Ovary (tissue), 9 donors: Measurements from ENCODE around the gene TPCN2. TPM values are rescaled to one million over a fixed set of nuclear protein-coding genes. Genes with fewer than 3 reads are reported as not detected.

Source experiments
- DNase-seq, 5 donors: peaks; one replicate each; pipeline ENCODE4 v3.0.0-alpha.2; 2019 to 2020
- H3K27ac ChIP-seq, 2 donors: fragments of 200-600 bp; one replicate each; pipeline versions ENCODE4 v1.5.1 to v1.8.0; 2019 to 2022
- H3K27me3 ChIP-seq: fragments of 200-600 bp; one replicate; pipeline ENCODE4 v1.8.0; 2022
- H3K36me3 ChIP-seq: fragments of 200-600 bp; sonication (generic); one replicate; pipeline ENCODE4 v1.5.1; 2019
- H3K4me1 ChIP-seq: one replicate; pipeline ENCODE4 v1.8.1; 2013; ENCODE audit warnings: mild to moderate bottlenecking, moderate library complexity; ENCODE audit not compliant: insufficient read depth
- H3K4me3 ChIP-seq: fragments of 200-600 bp; sonication (generic); one replicate; pipeline ENCODE4 v1.5.1; 2017
- H3K9me3 ChIP-seq, 2 donors: fragments of 200-600 bp in 1 of 2; sonication (generic) in 1 of 2; one replicate each; pipeline versions ENCODE4 v1.5.1 to v1.8.1; 2013 to 2019; ENCODE audit warnings: mild to moderate bottlenecking in 1 of 2, moderate library complexity in 1 of 2
- CTCF ChIP-seq, 3 donors: fragments of 450-650 bp in 2 of 3; fragments of 200-600 bp in 1 of 3; IDR thresholded peaks; one replicate each; pipeline versions ENCODE4 v1.5.1 to v1.8.0; 2016 to 2022; ENCODE audit warnings: antibody characterized with exemption in 3 of 3, mild to moderate bottlenecking in 1 of 3
- EP300 ChIP-seq: sonication (generic); formaldehyde crosslinking; IDR thresholded peaks from one replicate; pipeline ENCODE4 v1.6.1; 2017; ENCODE audit warnings: antibody characterized with exemption
- POLR2A ChIP-seq: fragments of 450-650 bp; IDR thresholded peaks from one replicate; pipeline ENCODE4 v1.6.1; 2017; ENCODE audit warnings: antibody characterized with exemption, mild to moderate bottlenecking, moderate library complexity
- WGBS, 3 donors: extraction: QIAGEN DNeasy Blood & Tissue Kit in 1 of 3; methylation state at CpG; one replicate each; pipeline versions ENCODE4 v1.1.5 to v1.1.7; 2013 to 2017; 5-methylcytosine and 5-hydroxymethylcytosine counted together
- intact Hi-C, 4 donors: fragments of 100-400 bp; cut with DNase I; formaldehyde crosslinking; loops; one replicate each; pipeline versions ENCODE4 v1.11.0 to v1.15.1; 2022 to 2023
- polyA plus RNA-seq, 2 donors: library from polyadenylated mRNA; stranded (reverse); fragments of 200-250 nt in 1 of 2; fragments of 350-450 nt in 1 of 2; fragmentation: Illumina TruSeq in 1 of 2; extraction: RNeasy Lipid Tissue Mini Kit (QIAGEN cat#74804) in 1 of 2; gene quantifications; one replicate each; pipeline ENCODE4 v1.2.3, GENCODE V29; 2013 to 2014
- total RNA-seq, 7 donors: library from RNA; depleted of rRNA in 2 of 7; stranded (reverse); fragments of >200 nt in 2 of 7; fragmentation: NEBNext Ultra II Directional in 3 of 7; extraction: Animal tissue kit (Norgen Biotek cat#: 25700) in 3 of 7; gene quantifications; one replicate each; pipeline versions ENCODE4 v1.1.0 to v1.2.4, GENCODE V29; 2016 to 2023
- donor health status: DM: no; HTN: no; CAD: no; lungs with moderate emphysema.
- donor health status: DM: no; HTN: no; CAD: no.
- donor health status: Bipolar disorder and iron deficiency.
- donor health status: DM: yes; HTN: yes; CAD: no.
- donor health status: DM: no; HTN: no; CAD: no.
- donor health status: DM: yes; HTN: yes; CAD: no.

Gene TPCN2
- total and polyA plus RNA-seq, 9 donors = 6.5 to 35.7 (median 23.3) TPM

- WGBS, 3 donors = 17 to 32% (median 21%) methylated on average over 14 of the region's 14 CpGs
- intact Hi-C loops = loop anchor here in 3 of 4 donors (5.0 to 10.0 kb wide), 2 partner anchors 541 to 544 kb away; partner anchors contain the start of gene CCND1 (in 3 of the 3)
- no peaks in the 10 kb centered on the region for H3K27me3 ChIP-seq
Observed at GRCh38 chr11:69101115-69101791, 52.5 kb downstream of the TPCN2 start.

GRCh38 chr11:69101792-69102695 is 53.3 kb downstream of the TPCN2 start:
- WGBS, 3 donors = 57 to 78% (median 71%) methylated on average over 15 to 17 of the region's 17 CpGs
- intact Hi-C loops = loop anchor here in 3 of 4 donors (5.0 to 10.0 kb wide), 2 partner anchors 540 to 543 kb away; partner anchors contain the start of gene CCND1 (in 3 of the 3)
- H3K9me3 ChIP-seq = no peaks in the 10 kb centered on the region
- no peaks in the 10 kb centered on the region for H3K36me3 ChIP-seq
- DNase-seq = no peak
- peaks cover 3% of the 10 kb centered on the region for H3K4me1 ChIP-seq
- H3K27ac ChIP-seq = no peak overlapping the region
- no peaks in the 10 kb centered on the region for H3K27me3 ChIP-seq
- H3K4me3 ChIP-seq = no peak overlapping the region
- TF ChIP-seq CTCF (IDR thresholded peaks at IDR 0.05) (no peak), EP300 (no peak), POLR2A (no peak)

More at GRCh38 chr11:69101115-69101791, 52.5 kb downstream of the TPCN2 start:
- peak; percentile 53 to 63 (median 59) for TF ChIP-seq CTCF (IDR thresholded peaks at IDR 0.05)
- TF ChIP-seq POLR2A = no peak
- Histone ChIP-seq H3K4me3 (no peak overlapping the region), H3K9me3 (no peaks in the 10 kb centered on the region), H3K36me3 (no peaks in the 10 kb centered on the region), H3K4me1 (peaks cover 3% of the 10 kb centered on the region), H3K27ac (no peak overlapping the region)
- peak in 4 of 5 donors; percentile 37 to 74 (median 64) for DNase-seq

GRCh38 chr11:69102732-69103615 is 54.2 kb downstream of the TPCN2 start:
- Histone ChIP-seq H3K9me3 (no peaks in the 10 kb centered on the region), H3K4me3 (no peak overlapping the region), H3K36me3 (no peaks in the 10 kb centered on the region), H3K4me1 (peaks cover 3% of the 10 kb centered on the region), H3K27ac (no peak overlapping the region), H3K27me3 (no peaks in the 10 kb centered on the region)
- no peak for DNase-seq
- WGBS, 3 donors = 34 to 44% (median 36%) methylated on average over 20 to 24 of the region's 24 CpGs
- no peak for TF ChIP-seq EP300
- TF ChIP-seq POLR2A = no peak
- TF ChIP-seq CTCF (IDR thresholded peaks at IDR 0.05) = no peak
- intact Hi-C loops = loop anchor here in 3 of 4 donors (5.0 to 10.0 kb wide), 2 partner anchors 539 to 542 kb away; partner anchors contain the start of gene CCND1 (in 3 of the 3)
